Neural cell (in vitro differentiated cells): ENCODE measurements around the gene ZFPL1.

Source experiments
- EP300 ChIP-seq: fragments of 450-650 bp; conservative IDR thresholded peaks from 2 replicates; pipeline ENCODE4 v1.6.1; 2014; ENCODE audit warnings: antibody characterized with exemption, mild to moderate bottlenecking, moderate library complexity; ENCODE audit not compliant: poor library complexity, severe bottlenecking
- EZH2 ChIP-seq: fragments of 200-600, 300-800 bp; shearing (Covaris generic), sonication (generic); IDR thresholded peaks from 2 replicates; pipeline ENCODE4 v1.6.1; 2014; ENCODE audit warnings: antibody characterized with exemption, low read length, borderline replicate concordance, mild to moderate bottlenecking; ENCODE audit not compliant: insufficient read depth, poor library complexity, severe bottlenecking
- RAD21 ChIP-seq: fragments of 450-650 bp; conservative IDR thresholded peaks from 2 replicates; pipeline ENCODE4 v1.6.1; 2014; ENCODE audit warnings: antibody characterized with exemption, mild to moderate bottlenecking, moderate library complexity
- SMC3 ChIP-seq: fragments of 450-650 bp; conservative IDR thresholded peaks from 2 replicates; pipeline ENCODE4 v1.6.1; 2014; ENCODE audit warnings: antibody characterized with exemption, mild to moderate bottlenecking, moderate library complexity; ENCODE audit not compliant: poor library complexity
- TAF1 ChIP-seq: IDR thresholded peaks from 2 replicates; pipeline ENCODE4 v1.6.1; 2012; ENCODE audit warnings: low read depth
- TF ChIP-seq, protein P1 (sequence below): fragments of 450-650 bp; IDR thresholded peaks from 2 replicates; pipeline ENCODE4 v1.5.1; 2014; ENCODE audit warnings: antibody characterized with exemption, mild to moderate bottlenecking, moderate library complexity; ENCODE audit not compliant: poor library complexity, severe bottlenecking

DNA sequence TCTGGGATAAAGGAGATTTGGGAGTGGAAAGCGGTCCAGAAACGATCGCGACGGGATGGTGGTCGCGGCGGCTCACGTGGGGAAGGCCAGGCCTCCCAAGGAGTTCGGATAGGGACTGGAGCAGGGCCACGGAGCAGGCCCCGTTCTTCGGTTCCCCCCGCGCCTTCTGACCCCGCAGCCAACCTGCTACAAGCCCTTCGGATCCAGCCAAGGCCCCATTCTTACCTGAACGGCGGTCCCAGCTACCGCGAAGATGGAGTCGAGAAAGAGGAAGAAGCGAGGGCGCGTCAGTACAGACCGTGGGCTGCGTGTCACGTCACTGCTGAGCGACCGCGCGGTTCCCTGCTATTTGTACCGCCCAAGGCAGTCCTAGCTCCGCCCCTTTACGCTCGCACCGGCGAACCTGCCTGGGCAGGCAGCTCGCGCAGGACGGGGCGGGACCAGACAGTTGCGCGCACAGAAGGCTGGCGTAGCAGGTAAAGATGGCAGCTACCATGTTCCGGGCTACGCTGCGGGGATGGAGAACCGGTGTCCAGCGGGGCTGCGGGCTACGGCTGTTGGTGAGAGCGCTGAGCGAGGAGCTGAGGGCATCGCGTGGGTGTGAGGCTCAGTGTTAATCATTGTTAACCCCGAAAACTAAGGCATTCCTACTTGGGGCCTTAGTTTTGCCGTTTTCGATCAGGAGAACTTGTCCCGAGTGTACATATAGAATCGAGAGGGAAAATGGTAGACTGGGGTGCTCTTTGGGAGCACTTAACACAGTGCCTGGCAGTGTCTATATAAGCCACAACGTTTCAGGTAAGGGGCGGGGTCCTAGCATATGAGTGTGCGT is 38.1 kb downstream of the ZFPL1 start, which contains the start of the genes FAU and MRPL49:
- TF ChIP-seq, protein P1, sequence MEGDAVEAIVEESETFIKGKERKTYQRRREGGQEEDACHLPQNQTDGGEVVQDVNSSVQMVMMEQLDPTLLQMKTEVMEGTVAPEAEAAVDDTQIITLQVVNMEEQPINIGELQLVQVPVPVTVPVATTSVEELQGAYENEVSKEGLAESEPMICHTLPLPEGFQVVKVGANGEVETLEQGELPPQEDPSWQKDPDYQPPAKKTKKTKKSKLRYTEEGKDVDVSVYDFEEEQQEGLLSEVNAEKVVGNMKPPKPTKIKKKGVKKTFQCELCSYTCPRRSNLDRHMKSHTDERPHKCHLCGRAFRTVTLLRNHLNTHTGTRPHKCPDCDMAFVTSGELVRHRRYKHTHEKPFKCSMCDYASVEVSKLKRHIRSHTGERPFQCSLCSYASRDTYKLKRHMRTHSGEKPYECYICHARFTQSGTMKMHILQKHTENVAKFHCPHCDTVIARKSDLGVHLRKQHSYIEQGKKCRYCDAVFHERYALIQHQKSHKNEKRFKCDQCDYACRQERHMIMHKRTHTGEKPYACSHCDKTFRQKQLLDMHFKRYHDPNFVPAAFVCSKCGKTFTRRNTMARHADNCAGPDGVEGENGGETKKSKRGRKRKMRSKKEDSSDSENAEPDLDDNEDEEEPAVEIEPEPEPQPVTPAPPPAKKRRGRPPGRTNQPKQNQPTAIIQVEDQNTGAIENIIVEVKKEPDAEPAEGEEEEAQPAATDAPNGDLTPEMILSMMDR, result no peak
- TF ChIP-seq EZH2, result no peak
- TF ChIP-seq EP300, result peak; percentile 54
- no peak for TF ChIP-seq RAD21
- TF ChIP-seq SMC3, result peak; percentile 32
- TF ChIP-seq TAF1, result peak; percentile 88
